ENCODE results near the gene TRERF1. TPM values are rescaled to one million over a fixed set of nuclear protein-coding genes. Genes with fewer than 3 reads are reported as not detected.

The TRERF1 gene
- total and polyA plus RNA-seq, 2 experiments from 2014 or later: 11.2 to 20.6 TPM

GRCh38 chr6:42300701-42301100 is 151.0 kb downstream of the TRERF1 start:
- Histone ChIP-seq H3F3A (replicated peaks; ENCODE audit: low read depth) (no peaks in the 10 kb centered on the region), H2AFZ (no peak overlapping the region), H3K4me1 (ENCODE audit: insufficient read depth) (peaks cover 33% of the 10 kb centered on the region), H3K36me3 (ENCODE audit: insufficient read depth) (peaks cover 2% of the 10 kb centered on the region; the same call in 1 of the 2 replicates), H3K27ac (ENCODE audit: low read depth) (no peak overlapping the region), H3K4me3 (no peak overlapping the region), H4K20me1 (replicated peaks; ENCODE audit: insufficient read depth) (peaks cover 13% of the 10 kb centered on the region; the same call in 1 of the 2 replicates), H3K79me2 (replicated peaks; ENCODE audit: insufficient read depth) (peaks cover 51% of the 10 kb centered on the region), H3K9me2 (ENCODE audit: insufficient read depth) (0 out of 2 replicates have a peak, but pooled peaks cover 4% of the 10 kb centered on the region), H3K27me3 (ENCODE audit: insufficient read depth) (no peaks in the 10 kb centered on the region), H3K4me2 (no peak overlapping the region)
- no peak for TF ChIP-seq EZH2phosphoT487 (IDR thresholded peaks at IDR 0.05; ENCODE audit: unreplicated experiment)
- no peak for TF ChIP-seq POLR2AphosphoS5 (IDR thresholded peaks at IDR 0.05; ENCODE audit: low read depth)
- TF ChIP-seq REST (IDR thresholded peaks at IDR 0.05; ENCODE audit: unreplicated experiment): no peak
- no peak for TF ChIP-seq STAT1 (IDR thresholded peaks at IDR 0.05; ENCODE audit: unreplicated experiment)
- no peak for TF ChIP-seq CREB1 (CRISPR knock-in tag; IDR thresholded peaks at IDR 0.05; ENCODE audit: low read depth)
- TF ChIP-seq ZNF114 (CRISPR knock-in tag; IDR thresholded peaks at IDR 0.05): no peak
- TF ChIP-seq EZH2 (IDR thresholded peaks at IDR 0.05; ENCODE audit: low read depth, unreplicated experiment): no peak
- TF ChIP-seq NANOG (IDR thresholded peaks at IDR 0.05; ENCODE audit: borderline replicate concordance): no peak
- no peak for TF ChIP-seq ETS1 (IDR thresholded peaks at IDR 0.05)
- TF ChIP-seq JUNB (IDR thresholded peaks at IDR 0.05; ENCODE audit: unreplicated experiment): no peak
- TF ChIP-seq ZNF331 (CRISPR knock-in tag; IDR thresholded peaks at IDR 0.05; ENCODE audit: low read depth): no peak
- no peak for TF ChIP-seq CTCF (conservative IDR thresholded peaks at IDR 0.05; ENCODE audit: low read depth in 2 of 2)
- TF ChIP-seq, protein P1, sequence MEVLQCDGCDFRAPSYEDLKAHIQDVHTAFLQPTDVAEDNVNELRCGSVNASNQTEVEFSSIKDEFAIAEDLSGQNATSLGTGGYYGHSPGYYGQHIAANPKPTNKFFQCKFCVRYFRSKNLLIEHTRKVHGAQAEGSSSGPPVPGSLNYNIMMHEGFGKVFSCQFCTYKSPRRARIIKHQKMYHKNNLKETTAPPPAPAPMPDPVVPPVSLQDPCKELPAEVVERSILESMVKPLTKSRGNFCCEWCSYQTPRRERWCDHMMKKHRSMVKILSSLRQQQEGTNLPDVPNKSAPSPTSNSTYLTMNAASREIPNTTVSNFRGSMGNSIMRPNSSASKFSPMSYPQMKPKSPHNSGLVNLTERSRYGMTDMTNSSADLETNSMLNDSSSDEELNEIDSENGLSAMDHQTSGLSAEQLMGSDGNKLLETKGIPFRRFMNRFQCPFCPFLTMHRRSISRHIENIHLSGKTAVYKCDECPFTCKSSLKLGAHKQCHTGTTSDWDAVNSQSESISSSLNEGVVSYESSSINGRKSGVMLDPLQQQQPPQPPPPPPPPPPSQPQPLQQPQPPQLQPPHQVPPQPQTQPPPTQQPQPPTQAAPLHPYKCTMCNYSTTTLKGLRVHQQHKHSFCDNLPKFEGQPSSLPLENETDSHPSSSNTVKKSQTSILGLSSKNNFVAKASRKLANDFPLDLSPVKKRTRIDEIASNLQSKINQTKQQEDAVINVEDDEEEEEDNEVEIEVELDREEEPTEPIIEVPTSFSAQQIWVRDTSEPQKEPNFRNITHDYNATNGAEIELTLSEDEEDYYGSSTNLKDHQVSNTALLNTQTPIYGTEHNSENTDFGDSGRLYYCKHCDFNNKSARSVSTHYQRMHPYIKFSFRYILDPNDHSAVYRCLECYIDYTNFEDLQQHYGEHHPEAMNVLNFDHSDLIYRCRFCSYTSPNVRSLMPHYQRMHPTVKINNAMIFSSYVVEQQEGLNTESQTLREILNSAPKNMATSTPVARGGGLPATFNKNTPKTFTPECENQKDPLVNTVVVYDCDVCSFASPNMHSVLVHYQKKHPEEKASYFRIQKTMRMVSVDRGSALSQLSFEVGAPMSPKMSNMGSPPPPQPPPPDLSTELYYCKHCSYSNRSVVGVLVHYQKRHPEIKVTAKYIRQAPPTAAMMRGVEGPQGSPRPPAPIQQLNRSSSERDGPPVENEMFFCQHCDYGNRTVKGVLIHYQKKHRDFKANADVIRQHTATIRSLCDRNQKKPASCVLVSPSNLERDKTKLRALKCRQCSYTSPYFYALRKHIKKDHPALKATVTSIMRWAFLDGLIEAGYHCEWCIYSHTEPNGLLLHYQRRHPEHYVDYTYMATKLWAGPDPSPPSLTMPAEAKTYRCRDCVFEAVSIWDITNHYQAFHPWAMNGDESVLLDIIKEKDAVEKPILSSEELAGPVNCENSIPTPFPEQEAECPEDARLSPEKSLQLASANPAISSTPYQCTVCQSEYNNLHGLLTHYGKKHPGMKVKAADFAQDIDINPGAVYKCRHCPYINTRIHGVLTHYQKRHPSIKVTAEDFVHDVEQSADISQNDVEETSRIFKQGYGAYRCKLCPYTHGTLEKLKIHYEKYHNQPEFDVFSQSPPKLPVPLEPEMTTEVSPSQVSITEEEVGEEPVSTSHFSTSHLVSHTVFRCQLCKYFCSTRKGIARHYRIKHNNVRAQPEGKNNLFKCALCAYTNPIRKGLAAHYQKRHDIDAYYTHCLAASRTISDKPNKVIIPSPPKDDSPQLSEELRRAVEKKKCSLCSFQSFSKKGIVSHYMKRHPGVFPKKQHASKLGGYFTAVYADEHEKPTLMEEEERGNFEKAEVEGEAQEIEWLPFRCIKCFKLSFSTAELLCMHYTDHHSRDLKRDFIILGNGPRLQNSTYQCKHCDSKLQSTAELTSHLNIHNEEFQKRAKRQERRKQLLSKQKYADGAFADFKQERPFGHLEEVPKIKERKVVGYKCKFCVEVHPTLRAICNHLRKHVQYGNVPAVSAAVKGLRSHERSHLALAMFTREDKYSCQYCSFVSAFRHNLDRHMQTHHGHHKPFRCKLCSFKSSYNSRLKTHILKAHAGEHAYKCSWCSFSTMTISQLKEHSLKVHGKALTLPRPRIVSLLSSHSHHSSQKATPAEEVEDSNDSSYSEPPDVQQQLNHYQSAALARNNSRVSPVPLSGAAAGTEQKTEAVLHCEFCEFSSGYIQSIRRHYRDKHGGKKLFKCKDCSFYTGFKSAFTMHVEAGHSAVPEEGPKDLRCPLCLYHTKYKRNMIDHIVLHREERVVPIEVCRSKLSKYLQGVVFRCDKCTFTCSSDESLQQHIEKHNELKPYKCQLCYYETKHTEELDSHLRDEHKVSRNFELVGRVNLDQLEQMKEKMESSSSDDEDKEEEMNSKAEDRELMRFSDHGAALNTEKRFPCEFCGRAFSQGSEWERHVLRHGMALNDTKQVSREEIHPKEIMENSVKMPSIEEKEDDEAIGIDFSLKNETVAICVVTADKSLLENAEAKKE (CRISPR knock-in tag; IDR thresholded peaks at IDR 0.05): no peak
- DNase-seq (ENCODE audit: low spot score): no peak
- Mint-ChIP-seq H3K27ac (peak overlapping the region; percentile 41; the same call in 1 of the 2 replicates), H3K4me1 (peaks cover 35% of the 10 kb centered on the region), H3K9me3 (no peaks in the 10 kb centered on the region), H3K36me3 (ENCODE audit: low read depth) (peaks cover 28% of the 10 kb centered on the region), H3K27me3 (ENCODE audit: insufficient read depth, low read depth, poor library complexity) (peaks cover 4% of the 10 kb centered on the region), H3K4me3 (no peak overlapping the region)
- ATAC-seq: no peak

All from GM23338 (cell line).